ENCODE data around the gene NEURL1. TPM values are rescaled to one million over a fixed set of nuclear protein-coding genes. Genes with fewer than 3 reads are reported as not detected.

Gene NEURL1
- total RNA-seq, 4 donors from 2014 or later = 0.39 to 0.60 TPM; not detected in 2

DNA sequence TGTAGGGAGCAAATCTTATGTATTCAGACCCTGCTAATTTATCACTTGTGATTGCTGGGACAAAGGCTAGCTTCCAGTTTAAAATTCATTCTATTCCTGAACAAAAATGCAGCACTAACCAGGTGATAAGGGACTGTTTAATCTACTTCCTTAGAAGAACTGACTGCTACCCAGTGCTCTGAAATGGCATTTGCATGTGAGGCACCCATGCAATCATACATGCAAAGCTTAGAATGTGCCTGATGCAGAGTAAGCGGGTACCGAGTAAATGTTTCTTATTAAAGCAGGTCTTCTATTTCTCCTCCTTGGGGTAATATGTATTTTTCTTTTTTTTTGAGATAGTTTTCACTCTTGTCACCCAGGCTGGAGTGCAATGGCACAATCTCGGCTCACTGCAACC lies 54.5 kb downstream of the NEURL1 start:
- Histone ChIP-seq H3K9me3 (no peaks in the 10 kb centered on the region), H3K27me3 (no peaks in the 10 kb centered on the region), H3K36me3 (no peaks in the 10 kb centered on the region), H3K4me3 (no peak overlapping the region), H3K27ac (no peak overlapping the region), H3K4me1 (peaks cover 0 to 7% (median 5%) of the 10 kb centered on the region in 4 donors)
- no peak for DNase-seq (ENCODE audit: low spot score in 2 of 2)
- WGBS, 2 donors = 88 to 93% methylated on average over 3 of the region's 3 CpGs
- no peak for TF ChIP-seq POLR2A (IDR thresholded peaks at IDR 0.05)
- TF ChIP-seq EP300 (IDR thresholded peaks at IDR 0.05) = no peak
- no peak for TF ChIP-seq CTCF (IDR thresholded peaks at IDR 0.05)

GRCh38 chr10:103548581-103549348 lies 55.3 kb downstream of the NEURL1 start:
- 89 to 96% methylated on average over 11 to 12 of the region's 12 CpGs for whole genome bisulfite sequencing, 2 donors

DNA sequence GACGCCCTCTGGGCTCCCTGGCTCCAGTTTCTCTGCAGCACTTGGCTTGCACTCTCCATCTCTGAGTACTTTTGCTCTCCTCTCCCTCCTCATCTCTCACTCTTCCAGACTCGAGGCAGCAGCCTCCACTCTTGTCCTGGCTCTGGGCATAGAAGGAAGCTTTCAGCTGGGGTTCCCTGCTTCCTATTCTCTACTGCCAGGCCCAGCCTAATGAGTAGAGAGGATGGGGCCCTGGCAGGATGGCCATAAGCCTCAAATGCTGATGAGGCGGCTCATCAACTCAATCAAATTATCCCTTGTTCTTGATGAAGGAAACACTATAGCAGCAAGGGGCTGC lies 55.8 kb downstream of the NEURL1 start:
- H3K4me3 ChIP-seq = no peak overlapping the region
- H3K9me3 ChIP-seq = no peaks in the 10 kb centered on the region
- H3K27ac ChIP-seq = no peak overlapping the region
- H3K27me3 ChIP-seq = no peaks in the 10 kb centered on the region
- DNase-seq (ENCODE audit: low spot score in 2 of 2) = no peak
- TF ChIP-seq POLR2A (IDR thresholded peaks at IDR 0.05) (no peak), EP300 (IDR thresholded peaks at IDR 0.05) (no peak), CTCF (IDR thresholded peaks at IDR 0.05) (no peak)
- no peaks in the 10 kb centered on the region for H3K36me3 ChIP-seq
- 78 to 84% methylated on average over 3 of the region's 3 CpGs for WGBS, 2 donors
- no peaks in the 10 kb centered on the region for H3K4me1 ChIP-seq

More at GRCh38 chr10:103548581-103549348, 55.3 kb downstream of the NEURL1 start:
- no peaks in the 10 kb centered on the region for H3K9me3 ChIP-seq
- no peaks in the 10 kb centered on the region for H3K36me3 ChIP-seq
- no peak overlapping the region for H3K4me3 ChIP-seq
- no peak overlapping the region for H3K27ac ChIP-seq
- no peaks in the 10 kb centered on the region for H3K4me1 ChIP-seq
- TF ChIP-seq POLR2A (IDR thresholded peaks at IDR 0.05) = no peak
- TF ChIP-seq CTCF (IDR thresholded peaks at IDR 0.05) = no peak
- TF ChIP-seq EP300 (IDR thresholded peaks at IDR 0.05) = no peak
- no peaks in the 10 kb centered on the region for H3K27me3 ChIP-seq
- no peak for DNase-seq (ENCODE audit: low spot score in 2 of 2)

GRCh38 chr10:103550229-103550628 lies 56.7 kb downstream of the NEURL1 start:
- Histone ChIP-seq H3K4me3 (no peak overlapping the region), H3K27me3 (peaks cover 0 to 1% of the 10 kb centered on the region in 2 donors), H3K4me1 (peaks cover 0 to 2% (median 1%) of the 10 kb centered on the region in 4 donors), H3K36me3 (no peaks in the 10 kb centered on the region), H3K27ac (no peak overlapping the region), H3K9me3 (no peaks in the 10 kb centered on the region)
- whole genome bisulfite sequencing, 2 donors = 94 to 100% methylated on average over 1 of the region's 1 CpG
- DNase-seq (ENCODE audit: low spot score in 2 of 2) = no peak
- no peak for TF ChIP-seq POLR2A (IDR thresholded peaks at IDR 0.05)
- TF ChIP-seq EP300 (IDR thresholded peaks at IDR 0.05) = no peak
- TF ChIP-seq CTCF (IDR thresholded peaks at IDR 0.05) = no peak

Data from tibial nerve (tissue), 4 donors.